EH (cell line): ENCODE measurements around the gene SUMO2.
"Not testable (repeated sequence)": the region's sequence is repeated elsewhere in the genome, so short reads cannot be mapped to it uniquely, and the experiment has no call there.

ENCODE experiments used
- DNase-seq: peaks from one replicate; pipeline ENCODE4 v3.0.0-alpha.2; 2015; ENCODE audit warnings: low read depth

Gene SUMO2

GRCh38 chr17:75182569-75183436 is at the start of gene SUMO2:
Gene SUMO2, minus strand, starts transcription at chr17:75182959. Its CDS starts 125 bp downstream, at chr17:75182834.
- DNase-seq = peak; percentile 92

- no peak for DNase-seq
Observed at GRCh38 chr17:75231741-75232464, 49.1 kb upstream of the SUMO2 start.

GRCh38 chr17:75231071-75231470 is 48.3 kb upstream of the SUMO2 start:
- DNase-seq = no peak

- no peak for DNase-seq
Observed at GRCh38 chr17:75228847-75229246, 46.1 kb upstream of the SUMO2 start.

- DNase-seq = no peak
Observed at GRCh38 chr17:75228305-75228704, 45.5 kb upstream of the SUMO2 start.

- DNase-seq = no peak
Observed at GRCh38 chr17:75227729-75228128, 45.0 kb upstream of the SUMO2 start.

GRCh38 chr17:75225016-75225415 is 42.3 kb upstream of the SUMO2 start:
- no peak for DNase-seq

- DNase-seq = no peak
Observed at GRCh38 chr17:75219815-75220214, 37.1 kb upstream of the SUMO2 start.

- no peak for DNase-seq
Observed at GRCh38 chr17:75218131-75218530, 35.4 kb upstream of the SUMO2 start.

- no peak for DNase-seq
Observed at GRCh38 chr17:75209061-75209460, 26.3 kb upstream of the SUMO2 start.

GRCh38 chr17:75208161-75208560 is 25.4 kb upstream of the SUMO2 start:
- DNase-seq = no peak

- no peak for DNase-seq
Observed at GRCh38 chr17:75207760-75208159, 25.0 kb upstream of the SUMO2 start.

- DNase-seq = not testable (repeated sequence)
Observed at GRCh38 chr17:75207050-75207407, 24.3 kb upstream of the SUMO2 start.

- no peak for DNase-seq
Observed at GRCh38 chr17:75205793-75206163, 23.0 kb upstream of the SUMO2 start.

GRCh38 chr17:75205037-75205792 is 22.5 kb upstream of the SUMO2 start, which contains the start of gene NUP85:
Gene NUP85, plus strand, starts transcription at chr17:75205679. Its CDS starts 83 bp downstream, at chr17:75205762.
- peak; percentile 95 for DNase-seq

- DNase-seq = no peak
Observed at GRCh38 chr17:75199886-75200618, 17.3 kb upstream of the SUMO2 start.

- peak; percentile 81 for DNase-seq
Observed at GRCh38 chr17:75194879-75195278, 12.1 kb upstream of the SUMO2 start.

- peak; percentile 37 for DNase-seq
Observed at GRCh38 chr17:75191584-75191983, 8.8 kb upstream of the SUMO2 start.

GRCh38 chr17:75188614-75189013 is 5.9 kb upstream of the SUMO2 start:
- no peak for DNase-seq

- no peak for DNase-seq
Observed at GRCh38 chr17:75183999-75184884, 1.5 kb upstream of the SUMO2 start.

GRCh38 chr17:75182319-75182568 is 515 bp downstream of the SUMO2 start:
- DNase-seq = no peak
